Measurements from ENCODE around the gene DHX32. TPM values are rescaled to one million over a fixed set of nuclear protein-coding genes. Genes with fewer than 3 reads are reported as not detected.
"Not testable (repeated sequence)": the region's sequence is repeated elsewhere in the genome, so short reads cannot be mapped to it uniquely, and the experiment has no call there.

The DHX32 gene
- total RNA-seq, 1 experiment from 2014 or later, result not detected

DNA sequence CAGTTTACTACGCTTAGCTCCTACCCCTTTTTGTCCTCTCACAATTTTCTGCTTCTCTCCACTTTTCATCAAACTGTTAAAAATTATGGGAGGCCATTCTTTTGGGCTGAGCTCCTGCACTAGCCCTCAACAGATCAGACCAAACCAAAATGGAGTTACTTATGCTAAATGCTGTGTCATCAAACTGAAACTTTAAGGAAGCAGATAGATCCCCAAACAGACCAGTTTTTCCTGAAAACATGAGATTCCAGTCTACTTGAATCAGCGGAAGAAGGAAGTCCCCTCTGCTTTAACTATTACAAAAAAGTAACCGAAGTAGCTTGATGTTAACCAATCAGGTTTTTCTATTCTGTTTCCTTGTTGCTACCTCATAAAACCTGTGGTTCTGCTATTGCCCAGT is 35.9 kb upstream of the DHX32 start:
- H3K4me3 ChIP-seq (ENCODE audit: low read length), result no peak overlapping the region
- no peaks in the 10 kb centered on the region for H3K27me3 ChIP-seq (ENCODE audit: low read length)
- no peaks in the 10 kb centered on the region for H3K36me3 ChIP-seq (ENCODE audit: insufficient read depth, low read length)
- H3K27ac ChIP-seq (ENCODE audit: low read length), result no peak overlapping the region
- H3K9ac ChIP-seq (ENCODE audit: low read length), result no peak overlapping the region
- DNase-seq, result no peak
- H3K9me3 ChIP-seq (ENCODE audit: low read length), result no peaks in the 10 kb centered on the region
- H3K9me2 ChIP-seq (replicated peaks; ENCODE audit: insufficient read depth, low read length), result no peaks in the 10 kb centered on the region
- H3K4me2 ChIP-seq (ENCODE audit: low read depth, low read length, poor library complexity, severe bottlenecking), result no peak overlapping the region
- no peaks in the 10 kb centered on the region for H3K4me1 ChIP-seq (ENCODE audit: low read length)
- no peak overlapping the region for H2AFZ ChIP-seq (ENCODE audit: low read length)
- H4K20me1 ChIP-seq (ENCODE audit: insufficient read depth, low read depth, low read length), result no peaks in the 10 kb centered on the region
- H3K79me2 ChIP-seq (ENCODE audit: low read length), result no peaks in the 10 kb centered on the region

DNA sequence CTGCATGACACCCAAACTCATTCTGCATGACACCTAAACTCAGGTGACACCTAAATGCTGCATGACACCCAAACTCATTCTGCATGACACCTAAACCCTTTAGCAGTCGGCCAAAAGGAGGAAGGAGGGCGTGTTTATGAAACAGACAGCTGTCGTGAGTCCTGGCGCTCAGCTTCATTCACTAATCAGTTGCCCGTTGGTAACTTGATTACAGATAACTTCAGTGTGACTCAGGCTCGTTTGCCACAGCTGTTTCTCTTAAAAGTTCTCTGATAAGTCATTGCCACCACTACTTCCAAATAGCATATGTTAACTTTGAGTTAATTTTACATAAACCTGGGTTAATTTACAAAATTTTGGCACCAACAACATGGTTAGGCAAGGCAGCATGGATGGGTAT is 32.2 kb upstream of the DHX32 start:
- not testable (repeated sequence) for H3K4me3 ChIP-seq (ENCODE audit: low read length); H3K9me3 ChIP-seq (ENCODE audit: low read length); H3K36me3 ChIP-seq (ENCODE audit: insufficient read depth, low read length); H2AFZ ChIP-seq (ENCODE audit: low read length); H3K27me3 ChIP-seq (ENCODE audit: low read length); H3K79me2 ChIP-seq (ENCODE audit: low read length); H3K9me2 ChIP-seq (replicated peaks; ENCODE audit: insufficient read depth, low read length); H4K20me1 ChIP-seq (ENCODE audit: insufficient read depth, low read depth, low read length); H3K4me1 ChIP-seq (ENCODE audit: low read length); DNase-seq; H3K27ac ChIP-seq (ENCODE audit: low read length); H3K4me2 ChIP-seq (ENCODE audit: low read depth, low read length, poor library complexity, severe bottlenecking); H3K9ac ChIP-seq (ENCODE audit: low read length)

GRCh38 chr10:125911990-125912389 is 30.9 kb upstream of the DHX32 start:
- H3K27ac ChIP-seq (ENCODE audit: low read length), result no peak overlapping the region
- H4K20me1 ChIP-seq (ENCODE audit: insufficient read depth, low read depth, low read length), result no peaks in the 10 kb centered on the region
- no peaks in the 10 kb centered on the region for H3K36me3 ChIP-seq (ENCODE audit: insufficient read depth, low read length)
- H3K4me1 ChIP-seq (ENCODE audit: low read length), result no peaks in the 10 kb centered on the region
- no peak overlapping the region for H3K9ac ChIP-seq (ENCODE audit: low read length)
- H3K4me2 ChIP-seq (ENCODE audit: low read depth, low read length, poor library complexity, severe bottlenecking), result no peak overlapping the region
- H3K4me3 ChIP-seq (ENCODE audit: low read length), result no peak overlapping the region
- no peaks in the 10 kb centered on the region for H3K27me3 ChIP-seq (ENCODE audit: low read length)
- H3K79me2 ChIP-seq (ENCODE audit: low read length), result no peaks in the 10 kb centered on the region
- no peaks in the 10 kb centered on the region for H3K9me2 ChIP-seq (replicated peaks; ENCODE audit: insufficient read depth, low read length)
- no peaks in the 10 kb centered on the region for H3K9me3 ChIP-seq (ENCODE audit: low read length)
- no peak for DNase-seq
- no peak overlapping the region for H2AFZ ChIP-seq (ENCODE audit: low read length)

GRCh38 chr10:125911145-125911544 is 30.1 kb upstream of the DHX32 start:
- H3K4me1 ChIP-seq (ENCODE audit: low read length), result no peaks in the 10 kb centered on the region
- no peak overlapping the region for H3K4me2 ChIP-seq (ENCODE audit: low read depth, low read length, poor library complexity, severe bottlenecking)
- no peak overlapping the region for H2AFZ ChIP-seq (ENCODE audit: low read length)
- H3K36me3 ChIP-seq (ENCODE audit: insufficient read depth, low read length), result no peaks in the 10 kb centered on the region
- no peak overlapping the region for H3K4me3 ChIP-seq (ENCODE audit: low read length)
- no peak for DNase-seq
- no peak overlapping the region for H3K9ac ChIP-seq (ENCODE audit: low read length)
- H3K79me2 ChIP-seq (ENCODE audit: low read length), result no peaks in the 10 kb centered on the region
- no peak overlapping the region for H3K27ac ChIP-seq (ENCODE audit: low read length)
- H4K20me1 ChIP-seq (ENCODE audit: insufficient read depth, low read depth, low read length), result no peaks in the 10 kb centered on the region
- no peaks in the 10 kb centered on the region for H3K9me2 ChIP-seq (replicated peaks; ENCODE audit: insufficient read depth, low read length)
- H3K9me3 ChIP-seq (ENCODE audit: low read length), result no peaks in the 10 kb centered on the region
- H3K27me3 ChIP-seq (ENCODE audit: low read length), result no peaks in the 10 kb centered on the region

GRCh38 chr10:125909491-125909890 is 28.4 kb upstream of the DHX32 start:
- not testable (repeated sequence) for H3K9me2 ChIP-seq (replicated peaks; ENCODE audit: insufficient read depth, low read length); H3K4me2 ChIP-seq (ENCODE audit: low read depth, low read length, poor library complexity, severe bottlenecking); H3K9ac ChIP-seq (ENCODE audit: low read length); H2AFZ ChIP-seq (ENCODE audit: low read length); H3K9me3 ChIP-seq (ENCODE audit: low read length); DNase-seq; H3K79me2 ChIP-seq (ENCODE audit: low read length); H3K4me3 ChIP-seq (ENCODE audit: low read length); H4K20me1 ChIP-seq (ENCODE audit: insufficient read depth, low read depth, low read length); H3K27ac ChIP-seq (ENCODE audit: low read length); H3K27me3 ChIP-seq (ENCODE audit: low read length); H3K4me1 ChIP-seq (ENCODE audit: low read length); H3K36me3 ChIP-seq (ENCODE audit: insufficient read depth, low read length)

GRCh38 chr10:125908813-125909212 is 27.7 kb upstream of the DHX32 start:
- not testable (repeated sequence) for H3K4me2 ChIP-seq (ENCODE audit: low read depth, low read length, poor library complexity, severe bottlenecking); H3K9me3 ChIP-seq (ENCODE audit: low read length); H3K79me2 ChIP-seq (ENCODE audit: low read length); H4K20me1 ChIP-seq (ENCODE audit: insufficient read depth, low read depth, low read length); H3K36me3 ChIP-seq (ENCODE audit: insufficient read depth, low read length); H3K4me3 ChIP-seq (ENCODE audit: low read length); H3K27ac ChIP-seq (ENCODE audit: low read length); H3K9me2 ChIP-seq (replicated peaks; ENCODE audit: insufficient read depth, low read length); H3K27me3 ChIP-seq (ENCODE audit: low read length); H3K9ac ChIP-seq (ENCODE audit: low read length); H3K4me1 ChIP-seq (ENCODE audit: low read length); DNase-seq; H2AFZ ChIP-seq (ENCODE audit: low read length)

- H2AFZ ChIP-seq (ENCODE audit: low read length); H3K79me2 ChIP-seq (ENCODE audit: low read length); H3K9ac ChIP-seq (ENCODE audit: low read length); H3K27ac ChIP-seq (ENCODE audit: low read length); DNase-seq; H3K4me2 ChIP-seq (ENCODE audit: low read depth, low read length, poor library complexity, severe bottlenecking); H3K36me3 ChIP-seq (ENCODE audit: insufficient read depth, low read length); H3K4me1 ChIP-seq (ENCODE audit: low read length); H4K20me1 ChIP-seq (ENCODE audit: insufficient read depth, low read depth, low read length); H3K4me3 ChIP-seq (ENCODE audit: low read length); H3K9me2 ChIP-seq (replicated peaks; ENCODE audit: insufficient read depth, low read length); H3K9me3 ChIP-seq (ENCODE audit: low read length); H3K27me3 ChIP-seq (ENCODE audit: low read length): not testable (repeated sequence)
Observed at GRCh38 chr10:125907598-125907997, 26.5 kb upstream of the DHX32 start.

DNA sequence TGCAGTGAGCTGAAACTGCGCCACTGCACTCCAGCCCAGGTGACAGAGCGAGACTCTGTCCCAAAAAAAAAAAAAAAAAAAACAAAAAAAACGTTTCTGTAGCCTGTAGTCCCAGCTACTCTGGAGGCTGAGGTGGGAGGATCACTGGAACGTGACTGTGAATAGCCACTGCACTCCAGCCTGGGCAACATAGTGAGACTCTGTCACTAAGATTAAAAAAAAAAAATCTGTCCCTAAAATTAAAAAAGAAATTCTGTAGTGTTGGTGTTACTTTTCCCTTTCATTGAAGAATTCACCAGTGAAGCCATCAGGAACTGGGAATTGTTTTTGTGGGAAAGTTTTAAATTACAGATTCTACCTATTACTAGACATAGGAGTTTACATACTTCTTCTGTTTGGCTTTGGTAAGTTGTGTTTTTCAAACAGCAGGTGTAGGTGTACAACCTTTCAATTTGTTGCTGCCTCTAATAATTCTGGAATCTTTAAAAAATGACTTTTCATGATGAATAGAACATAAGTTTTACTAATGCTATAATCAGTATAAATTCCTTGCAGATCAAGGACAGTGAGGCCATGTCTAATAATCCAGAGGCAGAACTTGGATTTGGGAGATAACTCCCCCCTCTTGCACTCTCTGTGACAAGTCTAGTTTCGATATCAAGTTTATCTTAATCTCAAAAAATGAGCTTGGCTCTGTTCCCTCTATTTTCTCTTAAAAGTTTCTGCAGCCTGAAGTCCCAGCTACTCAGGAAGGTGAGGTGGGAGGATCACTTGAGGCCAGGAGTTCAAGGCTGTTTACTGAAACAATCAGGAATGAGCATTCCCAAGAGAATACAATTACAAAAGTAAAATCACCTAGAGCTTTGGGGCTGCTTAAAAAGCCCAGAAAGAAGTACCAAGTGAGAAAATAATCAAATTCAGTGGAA is 24.2 kb upstream of the DHX32 start:
- not testable (repeated sequence) for H3K4me3 ChIP-seq (ENCODE audit: low read length); H4K20me1 ChIP-seq (ENCODE audit: insufficient read depth, low read depth, low read length); DNase-seq; H3K79me2 ChIP-seq (ENCODE audit: low read length); H3K4me1 ChIP-seq (ENCODE audit: low read length); H3K27me3 ChIP-seq (ENCODE audit: low read length); H2AFZ ChIP-seq (ENCODE audit: low read length); H3K4me2 ChIP-seq (ENCODE audit: low read depth, low read length, poor library complexity, severe bottlenecking); H3K9me2 ChIP-seq (replicated peaks; ENCODE audit: insufficient read depth, low read length); H3K27ac ChIP-seq (ENCODE audit: low read length); H3K36me3 ChIP-seq (ENCODE audit: insufficient read depth, low read length); H3K9me3 ChIP-seq (ENCODE audit: low read length); H3K9ac ChIP-seq (ENCODE audit: low read length)

Measured in Karpas-422 (cell line).